Activated CD8-positive, alpha-beta T cell treated with anti-CD3 and anti-CD28 coated beads, Interleukin-2, amount 10 ng/mL, durations not matched to agents 7 days and 5 days (primary cell): ENCODE results near the gene SLC12A1. TPM values are rescaled to one million over a fixed set of nuclear protein-coding genes. Genes with fewer than 3 reads are reported as not detected.

Experiments
- total RNA-seq, 2 experiments: library from RNA; stranded (reverse); gene quantifications; one replicate each; pipeline ENCODE4 v1.2.3, GENCODE V29; 2021

SLC12A1 gene
- total RNA-seq, 2 experiments from 2014 or later = not detected

Other genes with a start within 250 kb of the SLC12A1 start
- gene SLC24A5, start 85.3 kb upstream of the SLC12A1 start, total RNA-seq = not detected
- gene MYEF2, start 28.0 kb upstream of the SLC12A1 start, total RNA-seq = 10 to 100 TPM; 25.4 to 28.5 TPM
- gene CTXN2, start 14.6 kb upstream of the SLC12A1 start, total RNA-seq = not detected
- gene DUT, start 125.1 kb downstream of the SLC12A1 start, total RNA-seq = 100 to 1,000 TPM; 350 to 360 TPM